ENCODE data around the gene XKR3. TPM values are rescaled to one million over a fixed set of nuclear protein-coding genes. Genes with fewer than 3 reads are reported as not detected.

Gene XKR3
- total RNA-seq, 1 donor from 2014 or later: 0.30 TPM

GRCh38 chr22:16789860-16790493 lies 35.2 kb downstream of the XKR3 start:
- Histone ChIP-seq H3K4me1 (no peaks in the 10 kb centered on the region), H3K27ac (no peak overlapping the region), H3K27me3 (ENCODE audit: low read depth) (no peaks in the 10 kb centered on the region), H3K36me3 (no peaks in the 10 kb centered on the region), H3K9me3 (no peaks in the 10 kb centered on the region), H3K4me3 (no peak overlapping the region)
- ATAC-seq: no peak
- intact Hi-C loops (cut with DNase I): no loop called here
- TF ChIP-seq, protein P1, sequence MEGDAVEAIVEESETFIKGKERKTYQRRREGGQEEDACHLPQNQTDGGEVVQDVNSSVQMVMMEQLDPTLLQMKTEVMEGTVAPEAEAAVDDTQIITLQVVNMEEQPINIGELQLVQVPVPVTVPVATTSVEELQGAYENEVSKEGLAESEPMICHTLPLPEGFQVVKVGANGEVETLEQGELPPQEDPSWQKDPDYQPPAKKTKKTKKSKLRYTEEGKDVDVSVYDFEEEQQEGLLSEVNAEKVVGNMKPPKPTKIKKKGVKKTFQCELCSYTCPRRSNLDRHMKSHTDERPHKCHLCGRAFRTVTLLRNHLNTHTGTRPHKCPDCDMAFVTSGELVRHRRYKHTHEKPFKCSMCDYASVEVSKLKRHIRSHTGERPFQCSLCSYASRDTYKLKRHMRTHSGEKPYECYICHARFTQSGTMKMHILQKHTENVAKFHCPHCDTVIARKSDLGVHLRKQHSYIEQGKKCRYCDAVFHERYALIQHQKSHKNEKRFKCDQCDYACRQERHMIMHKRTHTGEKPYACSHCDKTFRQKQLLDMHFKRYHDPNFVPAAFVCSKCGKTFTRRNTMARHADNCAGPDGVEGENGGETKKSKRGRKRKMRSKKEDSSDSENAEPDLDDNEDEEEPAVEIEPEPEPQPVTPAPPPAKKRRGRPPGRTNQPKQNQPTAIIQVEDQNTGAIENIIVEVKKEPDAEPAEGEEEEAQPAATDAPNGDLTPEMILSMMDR (IDR thresholded peaks at IDR 0.05): no peak
- no peak for DNase-seq

GRCh38 chr22:16783930-16784354 lies 41.3 kb downstream of the XKR3 start:
- H3K9me3 ChIP-seq: no peaks in the 10 kb centered on the region
- no peak overlapping the region for H3K4me3 ChIP-seq
- H3K27ac ChIP-seq: no peak overlapping the region
- TF ChIP-seq, protein P1 (IDR thresholded peaks at IDR 0.05): peak; percentile 35
- DNase-seq (no peak), ATAC-seq (no peak)
- H3K36me3 ChIP-seq: no peaks in the 10 kb centered on the region
- no peaks in the 10 kb centered on the region for H3K27me3 ChIP-seq (ENCODE audit: low read depth)
- no peaks in the 10 kb centered on the region for H3K4me1 ChIP-seq
- intact Hi-C loops (cut with DNase I): no loop called here

- Histone ChIP-seq H3K36me3 (no peaks in the 10 kb centered on the region), H3K27ac (no peak overlapping the region), H3K9me3 (no peaks in the 10 kb centered on the region), H3K27me3 (ENCODE audit: low read depth) (no peaks in the 10 kb centered on the region), H3K4me3 (no peak overlapping the region), H3K4me1 (no peaks in the 10 kb centered on the region)
- intact Hi-C loops (cut with DNase I): no loop called here
- DNase-seq: no peak
- TF ChIP-seq, protein P1 (IDR thresholded peaks at IDR 0.05): no peak
- no peak for ATAC-seq
Measured at GRCh38 chr22:16783453-16783852, 41.8 kb downstream of the XKR3 start.

DNA sequence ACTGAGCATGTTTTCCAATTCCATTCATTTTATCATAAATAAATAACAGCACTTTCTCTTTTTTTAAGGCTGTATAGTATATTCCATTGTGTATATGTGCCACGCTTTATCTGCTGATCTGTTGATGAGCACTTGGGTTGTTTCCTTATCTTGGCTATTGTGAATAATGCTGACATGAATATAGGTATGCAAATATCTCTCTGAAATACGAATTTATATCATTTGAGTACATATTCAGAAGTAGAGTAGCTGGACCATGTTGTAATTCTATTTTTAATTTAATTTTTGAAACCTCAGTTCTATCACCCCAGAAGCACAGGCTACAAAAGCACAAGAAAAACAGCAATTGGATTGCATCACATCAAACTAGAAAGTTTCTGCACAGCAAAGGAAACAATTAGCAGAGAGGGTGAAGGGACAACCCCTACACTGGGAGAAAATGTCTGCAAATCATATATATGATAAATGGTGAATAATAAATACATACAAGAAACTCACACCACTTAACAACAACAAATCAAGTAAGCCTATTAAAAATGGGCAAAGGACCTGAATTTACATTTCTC lies 43.4 kb downstream of the XKR3 start:
- no peak for DNase-seq
- Histone ChIP-seq H3K27me3 (ENCODE audit: low read depth) (no peaks in the 10 kb centered on the region), H3K9me3 (no peaks in the 10 kb centered on the region), H3K27ac (no peak overlapping the region), H3K4me1 (no peaks in the 10 kb centered on the region), H3K4me3 (no peak overlapping the region), H3K36me3 (no peaks in the 10 kb centered on the region)
- intact Hi-C loops (cut with DNase I): no loop called here
- TF ChIP-seq, protein P1 (IDR thresholded peaks at IDR 0.05): no peak
- ATAC-seq: no peak

DNA sequence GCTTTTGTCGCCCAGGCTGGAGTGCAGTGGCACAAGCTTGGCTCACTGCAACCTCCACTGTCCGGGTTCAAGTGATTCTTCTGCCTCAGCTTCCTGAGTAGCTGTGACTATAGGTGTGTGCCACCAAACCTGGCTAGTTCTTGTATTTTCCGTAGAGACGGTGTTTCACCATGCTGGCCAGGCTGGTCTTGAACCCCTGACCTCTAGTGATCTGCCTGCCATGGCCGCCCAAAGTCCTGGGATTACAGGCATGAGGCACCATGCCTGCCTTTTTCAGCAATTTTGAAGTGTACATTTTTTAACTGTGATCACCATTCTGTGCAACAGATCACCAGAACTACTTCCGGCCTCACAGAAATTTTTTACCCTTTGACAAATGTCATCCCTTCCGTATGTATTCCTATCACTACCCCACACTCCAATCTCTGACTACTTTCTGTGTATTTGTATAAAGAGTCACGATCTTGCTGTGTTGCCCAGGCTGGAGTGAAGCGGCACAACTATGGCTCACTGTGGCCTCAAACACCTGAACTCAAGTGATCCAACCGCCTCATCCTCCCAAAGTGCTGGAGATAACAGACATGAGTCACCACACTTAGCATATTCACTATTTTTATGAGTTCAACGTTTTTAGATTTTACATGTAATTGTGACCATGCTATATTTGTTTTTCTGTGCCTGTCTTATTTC lies 44.0 kb downstream of the XKR3 start:
- Histone ChIP-seq H3K4me3 (no peak overlapping the region), H3K36me3 (no peaks in the 10 kb centered on the region), H3K4me1 (no peaks in the 10 kb centered on the region), H3K27ac (no peak overlapping the region), H3K9me3 (no peaks in the 10 kb centered on the region), H3K27me3 (ENCODE audit: low read depth) (no peaks in the 10 kb centered on the region)
- intact Hi-C loops (cut with DNase I): no loop called here
- no peak for ATAC-seq
- TF ChIP-seq, protein P1 (IDR thresholded peaks at IDR 0.05): no peak
- DNase-seq: no peak
